Breast epithelium (tissue), 4 donors: Measurements from ENCODE around the gene NFIC. TPM values are rescaled to one million over a fixed set of nuclear protein-coding genes. Genes with fewer than 3 reads are reported as not detected.

ENCODE experiments used
- DNase-seq, 2 donors: peaks; one replicate each; pipeline ENCODE4 v3.0.0-alpha.2; 2019; ENCODE audit warnings: low spot score in 2 of 2
- H3K27ac ChIP-seq, 2 donors: fragments of 200-600 bp; sonication (generic) in 1 of 2; one replicate each; pipeline ENCODE4 v1.5.1; 2016 to 2019; ENCODE audit warnings: mild to moderate bottlenecking in 1 of 2
- H3K27me3 ChIP-seq, 2 donors: fragments of 200-600 bp; sonication (generic) in 1 of 2; one replicate each; pipeline versions ENCODE4 v1.5.1 to v1.6.0; 2017 to 2019; ENCODE audit warnings: control low read depth in 1 of 2, mild to moderate bottlenecking in 1 of 2
- H3K36me3 ChIP-seq: fragments of 200-600 bp; one replicate; pipeline ENCODE4 v1.5.1; 2019
- H3K4me1 ChIP-seq, 2 donors: fragments of 200-600 bp; sonication (generic); one replicate each; pipeline ENCODE4 v1.5.1; 2016 to 2019; ENCODE audit warnings: control low read depth in 1 of 2
- H3K4me3 ChIP-seq, 3 donors: fragments of 200-600 bp; sonication (generic); 1 replicate in 2 of 3; 2 replicates in 1 of 3; pipeline ENCODE4 v1.5.1; 2016 to 2019; ENCODE audit warnings: mild to moderate bottlenecking in 3 of 3, moderate library complexity in 2 of 3
- H3K9me3 ChIP-seq, 2 donors: fragments of 200-600 bp; sonication (generic) in 1 of 2; one replicate each; pipeline ENCODE4 v1.5.1; 2016 to 2019; ENCODE audit warnings: control low read depth in 1 of 2
- POLR2A ChIP-seq: fragments of 450-650 bp; IDR thresholded peaks from one replicate; pipeline ENCODE4 v1.6.1; 2016; ENCODE audit warnings: antibody characterized with exemption, mild to moderate bottlenecking, moderate library complexity
- POLR2AphosphoS5 ChIP-seq, 3 donors: sonication (generic); formaldehyde crosslinking; IDR thresholded peaks; one replicate each; pipeline ENCODE4 v1.6.1; 2017; ENCODE audit warnings: antibody characterized with exemption in 3 of 3
- intact Hi-C: fragments of 100-400 bp; cut with DNase I; formaldehyde crosslinking; loops from one replicate; pipeline ENCODE4 v1.15.1; 2023; ENCODE audit warnings: low total_unique reads
- total RNA-seq, 3 donors: library from RNA; depleted of rRNA; stranded (reverse); fragments of >200 nt; gene quantifications; one replicate each; pipeline ENCODE4 v1.1.0, GENCODE V29; 2016
- TF ChIP-seq, protein P1 (sequence below), 3 donors: fragments of 450-650 bp; IDR thresholded peaks; one replicate each; pipeline ENCODE4 v1.5.1; 2016 to 2017; ENCODE audit warnings: antibody characterized with exemption in 3 of 3, mild to moderate bottlenecking in 3 of 3, moderate library complexity in 3 of 3

The NFIC gene
- total RNA-seq, 3 donors from 2014 or later: 48.9 to 97.8 (median 73.1) TPM

DNA sequence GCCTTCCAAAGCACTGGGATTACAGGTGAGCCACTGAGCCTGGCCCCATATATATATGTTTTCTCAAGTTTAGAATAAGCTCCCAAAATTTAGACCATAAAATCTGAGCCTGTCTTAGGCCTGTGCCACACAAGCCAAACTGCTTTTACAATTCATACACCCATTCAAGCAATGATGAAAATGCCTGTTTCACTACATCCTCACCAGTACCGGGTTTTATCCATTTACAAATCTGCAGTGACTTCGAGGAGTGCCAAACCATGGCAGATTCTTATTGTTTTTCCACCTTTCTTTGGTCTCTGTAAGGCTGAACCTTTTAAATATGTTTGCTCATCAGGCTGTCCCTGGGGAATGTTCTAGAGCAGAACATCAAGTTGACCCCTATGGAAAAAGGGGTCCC lies 9.6 kb upstream of the NFIC start:
- intact Hi-C loops: no loop called here
- H3K36me3 ChIP-seq: no peaks in the 10 kb centered on the region
- H3K4me1 ChIP-seq: peaks cover 5 to 6% of the 10 kb centered on the region in 2 donors
- no peak for DNase-seq
- H3K27ac ChIP-seq: peak overlapping the region in 1 of 2 donors; percentile 99
- H3K4me3 ChIP-seq: no peak overlapping the region
- H3K27me3 ChIP-seq: no peaks in the 10 kb centered on the region
- TF ChIP-seq, protein P1, sequence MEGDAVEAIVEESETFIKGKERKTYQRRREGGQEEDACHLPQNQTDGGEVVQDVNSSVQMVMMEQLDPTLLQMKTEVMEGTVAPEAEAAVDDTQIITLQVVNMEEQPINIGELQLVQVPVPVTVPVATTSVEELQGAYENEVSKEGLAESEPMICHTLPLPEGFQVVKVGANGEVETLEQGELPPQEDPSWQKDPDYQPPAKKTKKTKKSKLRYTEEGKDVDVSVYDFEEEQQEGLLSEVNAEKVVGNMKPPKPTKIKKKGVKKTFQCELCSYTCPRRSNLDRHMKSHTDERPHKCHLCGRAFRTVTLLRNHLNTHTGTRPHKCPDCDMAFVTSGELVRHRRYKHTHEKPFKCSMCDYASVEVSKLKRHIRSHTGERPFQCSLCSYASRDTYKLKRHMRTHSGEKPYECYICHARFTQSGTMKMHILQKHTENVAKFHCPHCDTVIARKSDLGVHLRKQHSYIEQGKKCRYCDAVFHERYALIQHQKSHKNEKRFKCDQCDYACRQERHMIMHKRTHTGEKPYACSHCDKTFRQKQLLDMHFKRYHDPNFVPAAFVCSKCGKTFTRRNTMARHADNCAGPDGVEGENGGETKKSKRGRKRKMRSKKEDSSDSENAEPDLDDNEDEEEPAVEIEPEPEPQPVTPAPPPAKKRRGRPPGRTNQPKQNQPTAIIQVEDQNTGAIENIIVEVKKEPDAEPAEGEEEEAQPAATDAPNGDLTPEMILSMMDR (IDR thresholded peaks at IDR 0.05): no peak
- TF ChIP-seq POLR2A: no peak
- TF ChIP-seq POLR2AphosphoS5 (IDR thresholded peaks at IDR 0.05): no peak
- H3K9me3 ChIP-seq: peaks cover 0 to 7% of the 10 kb centered on the region in 2 donors

DNA sequence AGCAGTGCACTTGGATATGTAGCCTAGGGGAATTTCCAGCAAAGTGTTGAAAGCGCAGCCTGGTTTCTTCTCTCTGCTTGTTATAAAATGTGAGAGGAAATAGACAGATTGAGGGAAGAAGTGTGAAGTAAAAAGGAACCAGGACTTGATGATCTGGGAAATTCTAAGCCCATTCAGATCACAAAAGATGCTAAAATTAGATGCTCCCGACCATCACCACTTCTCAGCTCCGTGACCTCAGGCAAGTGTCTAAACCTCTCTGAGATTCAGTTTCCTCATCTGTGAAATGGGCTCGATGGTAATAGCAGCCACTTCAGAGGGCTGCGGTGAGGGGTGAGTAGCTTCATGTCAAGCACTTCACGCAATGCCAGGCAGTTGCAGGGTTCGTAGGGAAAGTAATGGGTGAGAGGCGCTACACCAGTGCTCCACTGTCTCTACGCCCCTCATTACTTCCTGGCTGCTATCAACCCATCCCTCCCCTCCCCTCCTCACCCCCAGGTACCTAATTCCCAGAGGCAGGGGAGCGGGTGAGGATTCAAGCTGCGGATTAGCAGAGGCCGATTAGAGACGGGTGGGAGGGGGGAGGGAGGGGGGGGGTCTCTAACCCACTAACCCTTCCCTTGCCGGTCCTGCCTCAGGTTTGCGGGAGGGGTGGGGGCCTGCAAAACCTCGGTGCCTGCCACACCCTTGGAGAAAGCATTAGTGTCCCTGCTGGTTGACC lies 9.0 kb upstream of the NFIC start:
- Histone ChIP-seq H3K27me3 (no peaks in the 10 kb centered on the region), H3K9me3 (peaks cover 0 to 7% of the 10 kb centered on the region in 2 donors), H3K4me1 (peaks cover 5 to 8% of the 10 kb centered on the region in 2 donors), H3K27ac (peak overlapping the region; percentile 74 to 99), H3K36me3 (no peaks in the 10 kb centered on the region), H3K4me3 (peak overlapping the region in 2 of 3 donors; percentile 94 to 100)
- intact Hi-C loops: no loop called here
- TF ChIP-seq, protein P1 (IDR thresholded peaks at IDR 0.05): no peak
- no peak for TF ChIP-seq POLR2A
- no peak for TF ChIP-seq POLR2AphosphoS5 (IDR thresholded peaks at IDR 0.05)
- DNase-seq: no peak

DNA sequence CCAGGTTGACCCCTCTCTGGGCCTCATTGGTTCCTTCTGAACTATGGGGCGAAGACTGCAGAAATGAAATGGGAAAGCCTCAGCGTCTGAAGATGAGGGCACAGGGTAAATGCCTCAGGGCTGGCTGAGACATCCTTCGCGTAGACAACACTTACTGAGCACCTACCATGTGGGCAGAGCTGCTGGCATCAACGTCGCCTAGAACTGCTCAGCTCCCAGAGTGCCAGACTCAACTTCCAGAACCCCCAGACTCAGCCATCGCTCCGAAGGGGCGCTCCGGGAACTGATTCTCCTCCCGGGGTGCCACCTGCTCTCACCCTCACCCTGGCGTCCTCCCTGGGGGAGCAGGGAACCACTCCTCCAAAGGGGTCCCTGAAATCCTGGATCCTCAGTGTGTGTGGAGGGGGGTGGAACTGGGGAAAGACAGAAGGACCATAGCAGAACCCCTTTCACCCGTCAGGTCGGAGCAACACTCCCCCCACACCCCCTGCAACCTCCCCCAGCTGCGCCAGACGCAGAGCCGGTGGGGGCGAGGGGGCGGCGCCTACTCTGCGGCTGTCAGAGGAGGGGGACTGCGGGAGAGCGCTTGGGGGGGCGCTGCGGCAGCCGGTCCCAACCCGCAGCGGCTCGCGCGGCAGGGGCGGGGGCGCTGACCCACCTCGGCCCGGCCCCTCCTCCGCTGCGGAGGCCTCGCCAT lies 8.2 kb upstream of the NFIC start:
- TF ChIP-seq POLR2AphosphoS5 (IDR thresholded peaks at IDR 0.05): no peak
- TF ChIP-seq, protein P1 (IDR thresholded peaks at IDR 0.05): no peak
- TF ChIP-seq POLR2A: no peak
- H3K36me3 ChIP-seq: no peaks in the 10 kb centered on the region
- intact Hi-C loops: no loop called here
- peak overlapping the region; percentile 94 to 100 (median 99) for H3K4me3 ChIP-seq
- DNase-seq: no peak
- H3K9me3 ChIP-seq: peaks cover 0 to 7% of the 10 kb centered on the region in 2 donors
- H3K27me3 ChIP-seq: no peaks in the 10 kb centered on the region
- H3K4me1 ChIP-seq: peaks cover 5 to 8% of the 10 kb centered on the region in 2 donors
- H3K27ac ChIP-seq: peak overlapping the region; percentile 74 to 99

DNA sequence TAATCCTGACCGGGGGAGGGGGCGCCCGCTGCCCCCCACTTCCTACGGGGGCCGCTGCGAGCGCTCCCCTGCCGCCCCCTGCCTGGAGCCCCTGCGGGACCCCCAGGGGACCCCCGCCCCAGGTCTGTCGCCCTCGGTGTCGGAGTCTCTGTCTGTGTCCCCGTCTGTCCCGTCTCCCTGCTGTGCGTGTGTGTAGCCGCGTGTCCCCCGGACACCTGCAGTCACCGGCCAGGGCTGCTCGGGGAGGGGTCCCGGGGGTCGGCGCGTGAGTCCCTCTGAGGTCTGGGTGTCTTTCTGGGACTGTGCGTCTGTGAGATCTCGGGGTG lies 7.7 kb upstream of the NFIC start:
- peak overlapping the region; percentile 94 to 100 (median 99) for H3K4me3 ChIP-seq
- peaks cover 0 to 7% of the 10 kb centered on the region in 2 donors for H3K9me3 ChIP-seq
- TF ChIP-seq, protein P1 (IDR thresholded peaks at IDR 0.05): no peak
- TF ChIP-seq POLR2AphosphoS5 (IDR thresholded peaks at IDR 0.05) (no peak), POLR2A (no peak)
- H3K4me1 ChIP-seq: peaks cover 5 to 8% of the 10 kb centered on the region in 2 donors
- no peaks in the 10 kb centered on the region for H3K27me3 ChIP-seq
- peak overlapping the region; percentile 74 to 99 for H3K27ac ChIP-seq
- DNase-seq: no peak
- no peaks in the 10 kb centered on the region for H3K36me3 ChIP-seq
- intact Hi-C loops: no loop called here
